Measurements from ENCODE around the gene TBC1D20.

DNA sequence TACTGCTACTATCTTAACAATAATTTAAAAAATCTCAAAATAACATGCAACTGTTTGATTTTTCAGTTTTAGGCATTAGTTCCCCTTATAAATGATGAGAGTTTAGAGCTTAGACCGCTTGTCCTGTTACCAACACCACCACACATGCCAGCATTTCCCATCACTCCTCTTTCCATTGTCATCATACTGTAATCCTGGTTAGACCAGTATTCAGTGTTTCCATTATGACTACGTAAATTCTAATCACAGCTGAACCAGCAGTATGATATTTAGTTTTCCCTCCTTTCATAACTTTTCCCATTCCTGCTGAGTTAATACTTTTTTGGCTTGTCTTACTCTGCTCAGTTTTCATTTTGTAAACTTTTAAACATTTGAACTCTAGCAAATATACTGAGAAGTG, 12.2 kb upstream of the TBC1D20 start:
- TF ChIP-seq, protein P1, sequence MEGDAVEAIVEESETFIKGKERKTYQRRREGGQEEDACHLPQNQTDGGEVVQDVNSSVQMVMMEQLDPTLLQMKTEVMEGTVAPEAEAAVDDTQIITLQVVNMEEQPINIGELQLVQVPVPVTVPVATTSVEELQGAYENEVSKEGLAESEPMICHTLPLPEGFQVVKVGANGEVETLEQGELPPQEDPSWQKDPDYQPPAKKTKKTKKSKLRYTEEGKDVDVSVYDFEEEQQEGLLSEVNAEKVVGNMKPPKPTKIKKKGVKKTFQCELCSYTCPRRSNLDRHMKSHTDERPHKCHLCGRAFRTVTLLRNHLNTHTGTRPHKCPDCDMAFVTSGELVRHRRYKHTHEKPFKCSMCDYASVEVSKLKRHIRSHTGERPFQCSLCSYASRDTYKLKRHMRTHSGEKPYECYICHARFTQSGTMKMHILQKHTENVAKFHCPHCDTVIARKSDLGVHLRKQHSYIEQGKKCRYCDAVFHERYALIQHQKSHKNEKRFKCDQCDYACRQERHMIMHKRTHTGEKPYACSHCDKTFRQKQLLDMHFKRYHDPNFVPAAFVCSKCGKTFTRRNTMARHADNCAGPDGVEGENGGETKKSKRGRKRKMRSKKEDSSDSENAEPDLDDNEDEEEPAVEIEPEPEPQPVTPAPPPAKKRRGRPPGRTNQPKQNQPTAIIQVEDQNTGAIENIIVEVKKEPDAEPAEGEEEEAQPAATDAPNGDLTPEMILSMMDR (IDR thresholded peaks at IDR 0.05), result no peak
- no peak for TF ChIP-seq ZFX (IDR thresholded peaks at IDR 0.05; ENCODE audit: borderline replicate concordance)

Measured in 22Rv1 (cell line).